ENCODE data around the gene LGALS9B.
"Not testable (repeated sequence)": the region's sequence is repeated elsewhere in the genome, so short reads cannot be mapped to it uniquely, and the experiment has no call there.

LGALS9B gene

GRCh38 chr17:20467447-20467846, at the start of gene LGALS9B:
Gene LGALS9B (minus strand): TSS chr17:20467539. CDS start chr17:20467470, 69 bp downstream.
- DNase-seq (ENCODE audit: low read depth in 4 of 4, low spot score in 1 of 4): not testable (repeated sequence)

- not testable (repeated sequence) for DNase-seq (ENCODE audit: low read depth in 4 of 4, low spot score in 1 of 4)
Observed at GRCh38 chr17:20516986-20517385, 49.6 kb upstream of the LGALS9B start.

- DNase-seq (ENCODE audit: low read depth in 4 of 4, low spot score in 1 of 4): not testable (repeated sequence)
Observed at GRCh38 chr17:20515099-20515498, 47.8 kb upstream of the LGALS9B start.

- DNase-seq (ENCODE audit: low read depth in 4 of 4, low spot score in 1 of 4): not testable (repeated sequence)
Observed at GRCh38 chr17:20513539-20513938, 46.2 kb upstream of the LGALS9B start.

DNA sequence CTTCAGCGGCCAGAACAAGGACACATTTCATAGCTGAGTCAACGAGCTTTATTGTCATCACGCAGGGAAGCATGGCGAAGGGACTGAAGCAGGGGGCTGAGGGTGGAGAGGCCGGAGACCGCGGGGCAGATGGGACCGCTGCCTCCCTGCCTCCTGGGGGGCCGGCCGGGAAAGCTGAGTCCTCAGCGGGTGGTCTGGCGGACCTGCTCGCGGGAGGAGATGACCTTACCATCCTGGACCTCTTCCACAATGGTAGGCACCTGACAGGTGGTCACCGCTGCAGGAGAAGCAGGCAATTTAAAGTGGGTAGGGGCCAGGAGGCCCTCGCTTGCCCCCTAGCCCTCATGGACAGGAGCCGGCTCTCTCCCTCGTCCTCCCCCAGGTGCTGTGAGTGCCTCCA, 45.0 kb upstream of the LGALS9B start:
- DNase-seq (ENCODE audit: low read depth in 4 of 4, low spot score in 1 of 4): not testable (repeated sequence)

DNA sequence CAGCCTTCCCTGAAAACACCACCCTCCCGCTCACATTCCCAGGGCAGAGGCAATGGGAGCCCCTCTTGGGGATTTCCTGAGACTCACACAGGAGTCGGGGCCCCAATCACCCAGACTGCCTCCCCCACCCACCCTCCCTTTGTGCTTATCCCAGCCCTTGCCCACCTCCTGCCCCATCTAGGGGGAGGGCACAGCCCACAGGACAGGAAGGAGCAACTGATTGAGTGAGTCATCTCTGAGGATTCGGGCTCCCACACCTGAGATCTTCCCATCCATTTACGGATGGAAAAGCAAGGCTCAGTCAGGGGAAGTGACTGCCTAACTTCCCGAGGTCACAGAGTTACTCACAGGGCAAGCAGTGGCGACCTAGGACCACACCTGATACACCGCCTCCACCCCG, 44.4 kb upstream of the LGALS9B start:
- not testable (repeated sequence) for DNase-seq (ENCODE audit: low read depth in 4 of 4, low spot score in 1 of 4)

GRCh38 chr17:20505333-20505732, 38.0 kb upstream of the LGALS9B start:
- DNase-seq (ENCODE audit: low read depth in 4 of 4, low spot score in 1 of 4): not testable (repeated sequence)

- DNase-seq (ENCODE audit: low read depth in 4 of 4, low spot score in 1 of 4): not testable (repeated sequence)
Observed at GRCh38 chr17:20504388-20505066, 37.2 kb upstream of the LGALS9B start.

GRCh38 chr17:20501896-20502295, 34.6 kb upstream of the LGALS9B start:
- DNase-seq (ENCODE audit: low read depth in 4 of 4, low spot score in 1 of 4): not testable (repeated sequence)

GRCh38 chr17:20500346-20500745, 33.0 kb upstream of the LGALS9B start:
- DNase-seq (ENCODE audit: low read depth in 4 of 4, low spot score in 1 of 4): not testable (repeated sequence)

- not testable (repeated sequence) for DNase-seq (ENCODE audit: low read depth in 4 of 4, low spot score in 1 of 4)
Observed at GRCh38 chr17:20495420-20495819, 28.1 kb upstream of the LGALS9B start.

DNA sequence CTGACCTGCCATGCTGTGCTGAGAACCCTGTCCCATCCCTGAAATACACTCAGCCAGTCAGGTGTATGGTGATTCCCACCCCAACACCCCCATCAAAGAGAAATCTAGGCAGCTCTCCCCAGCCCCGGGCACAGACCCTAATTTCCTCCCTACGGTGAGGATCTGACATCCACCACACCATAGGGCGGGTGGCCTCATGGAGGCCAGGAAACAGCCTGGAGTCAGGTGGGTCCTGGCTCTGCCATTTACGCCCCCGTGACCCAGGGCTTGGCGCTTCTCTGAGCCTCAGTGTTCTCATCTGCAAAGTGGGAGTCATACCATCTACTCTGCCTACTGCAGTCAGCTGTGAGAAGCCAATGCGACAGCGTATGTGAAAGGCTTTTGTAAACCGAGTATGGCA, 27.4 kb upstream of the LGALS9B start:
- not testable (repeated sequence) for DNase-seq (ENCODE audit: low read depth in 4 of 4, low spot score in 1 of 4)

- DNase-seq (ENCODE audit: low read depth in 4 of 4, low spot score in 1 of 4): not testable (repeated sequence)
Observed at GRCh38 chr17:20494147-20494546, 26.8 kb upstream of the LGALS9B start.

DNA sequence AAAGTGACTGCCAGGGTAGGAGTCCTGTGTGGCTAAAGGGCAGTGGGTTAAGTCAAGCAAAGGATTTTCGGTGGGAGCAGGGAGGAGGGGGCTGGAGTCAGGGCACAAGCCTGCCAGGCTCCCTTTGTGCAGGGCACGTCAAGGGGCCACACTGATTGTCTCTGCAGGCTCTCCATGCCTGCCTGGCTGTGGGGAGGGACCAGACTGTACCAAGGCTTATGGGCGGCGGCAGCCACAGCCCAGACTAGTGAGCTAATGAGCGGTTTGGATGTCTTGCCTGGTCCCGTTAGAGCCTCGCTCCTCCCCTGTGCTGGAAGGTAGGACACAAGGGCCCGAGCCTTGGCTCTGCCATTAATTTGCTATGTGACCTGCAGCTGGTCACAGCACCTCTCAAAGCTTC, 25.6 kb upstream of the LGALS9B start:
- not testable (repeated sequence) for DNase-seq (ENCODE audit: low read depth in 4 of 4, low spot score in 1 of 4)

DNA sequence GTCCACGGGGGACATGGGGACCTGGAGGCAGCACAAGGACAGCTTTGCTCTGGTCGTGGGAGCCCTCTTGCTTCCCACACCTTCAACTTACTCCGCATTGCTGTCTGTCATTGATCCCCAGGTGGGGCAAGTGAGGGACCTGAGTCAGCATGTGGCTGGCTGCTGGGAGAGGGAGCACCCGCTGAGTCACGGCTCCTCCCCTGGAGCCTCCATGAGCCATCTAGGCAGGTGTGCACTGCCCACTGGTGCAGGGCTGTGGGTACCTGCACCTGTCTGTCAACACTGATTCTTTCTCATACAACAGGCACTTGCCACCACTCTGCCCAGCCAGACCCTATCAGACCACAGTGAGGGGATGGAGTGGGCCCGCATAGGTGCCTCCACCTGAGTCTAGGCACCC, 24.8 kb upstream of the LGALS9B start:
- not testable (repeated sequence) for DNase-seq (ENCODE audit: low read depth in 4 of 4, low spot score in 1 of 4)

DNA sequence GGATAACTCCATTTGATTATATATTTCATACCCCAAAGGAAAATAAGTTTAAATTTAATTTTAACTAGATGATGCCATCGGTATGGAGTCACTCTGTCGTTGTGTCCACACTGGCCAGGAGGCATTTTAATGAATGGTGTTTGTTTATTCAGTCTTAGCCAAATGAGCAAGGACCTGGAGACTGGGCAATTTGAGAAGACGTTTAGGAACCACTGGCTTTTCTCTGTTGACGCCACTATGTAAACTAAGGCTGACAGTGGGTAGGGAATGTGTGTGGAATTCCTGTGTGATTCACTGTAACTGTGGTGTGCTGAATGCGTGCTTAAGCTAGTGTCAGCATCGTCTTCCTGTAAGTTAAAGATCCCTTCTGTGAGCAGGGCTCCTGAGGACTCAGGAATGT, 17.6 kb upstream of the LGALS9B start:
- DNase-seq (ENCODE audit: low read depth in 4 of 4, low spot score in 1 of 4): not testable (repeated sequence)

DNA sequence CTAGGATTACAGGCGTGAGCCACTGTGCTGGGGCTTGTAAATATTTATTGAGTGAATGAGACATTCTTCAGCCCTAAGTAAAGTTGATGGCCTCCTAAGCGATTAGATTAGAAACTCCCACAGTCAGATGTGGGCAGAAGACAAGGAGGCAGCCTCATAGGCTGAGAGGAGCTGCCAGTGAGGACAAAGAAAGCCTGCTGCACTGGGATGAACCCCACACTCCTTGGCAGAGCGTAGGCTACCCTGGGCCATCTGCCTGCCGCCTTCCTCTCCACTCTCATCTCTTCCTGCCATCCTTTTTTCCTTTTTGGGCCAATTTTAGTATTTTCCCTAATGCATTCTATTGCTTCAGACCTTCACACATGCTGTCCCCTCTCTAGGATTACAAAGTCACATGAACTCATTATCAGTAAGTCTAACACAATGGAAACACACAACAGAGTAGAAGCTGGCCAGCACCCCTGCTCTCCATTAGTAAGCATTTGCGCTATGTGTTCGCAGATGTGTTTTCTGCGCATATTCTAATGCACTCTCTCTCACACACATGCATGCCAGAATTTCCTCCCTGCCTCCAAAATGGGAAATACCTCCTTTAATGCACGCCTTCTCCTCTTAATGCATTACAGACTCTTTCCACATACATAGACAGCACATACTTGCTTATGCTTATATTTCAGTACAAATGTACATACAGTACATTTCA, 12.7 kb upstream of the LGALS9B start:
- DNase-seq (ENCODE audit: low read depth in 4 of 4, low spot score in 1 of 4): not testable (repeated sequence)

DNA sequence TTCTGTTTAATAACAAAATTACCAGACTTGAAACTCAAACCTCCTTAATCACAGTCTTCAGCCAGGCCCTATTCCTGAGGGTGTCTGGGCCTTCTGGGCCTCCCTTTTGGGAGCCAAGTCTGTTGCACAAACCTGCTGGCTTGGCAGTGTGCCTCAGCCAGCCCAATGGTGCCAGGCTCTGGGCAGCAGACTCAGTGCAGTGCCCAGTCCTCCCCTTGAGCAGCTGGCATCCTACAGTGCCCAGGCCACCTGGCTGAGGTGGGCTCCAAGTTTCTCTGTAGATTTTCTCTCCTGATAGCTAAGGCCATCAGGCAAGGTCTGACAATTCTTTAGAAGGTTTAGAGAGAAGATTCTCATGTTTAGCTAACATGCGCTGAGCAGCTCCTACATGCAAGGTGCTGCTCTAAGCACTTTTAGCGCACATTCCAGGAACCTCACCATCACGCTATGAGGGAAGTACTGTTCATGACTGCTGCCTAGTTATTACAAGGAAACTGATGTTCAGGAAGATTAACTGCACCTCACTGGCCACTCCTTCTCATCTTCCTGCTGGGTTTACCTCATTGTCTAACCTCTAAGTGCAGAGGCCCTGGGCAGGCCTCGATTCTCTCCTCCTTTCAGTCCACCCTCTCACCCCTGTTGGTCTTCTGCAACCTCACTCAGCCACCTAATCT, 10.2 kb upstream of the LGALS9B start:
- not testable (repeated sequence) for DNase-seq (ENCODE audit: low read depth in 4 of 4, low spot score in 1 of 4)

DNA sequence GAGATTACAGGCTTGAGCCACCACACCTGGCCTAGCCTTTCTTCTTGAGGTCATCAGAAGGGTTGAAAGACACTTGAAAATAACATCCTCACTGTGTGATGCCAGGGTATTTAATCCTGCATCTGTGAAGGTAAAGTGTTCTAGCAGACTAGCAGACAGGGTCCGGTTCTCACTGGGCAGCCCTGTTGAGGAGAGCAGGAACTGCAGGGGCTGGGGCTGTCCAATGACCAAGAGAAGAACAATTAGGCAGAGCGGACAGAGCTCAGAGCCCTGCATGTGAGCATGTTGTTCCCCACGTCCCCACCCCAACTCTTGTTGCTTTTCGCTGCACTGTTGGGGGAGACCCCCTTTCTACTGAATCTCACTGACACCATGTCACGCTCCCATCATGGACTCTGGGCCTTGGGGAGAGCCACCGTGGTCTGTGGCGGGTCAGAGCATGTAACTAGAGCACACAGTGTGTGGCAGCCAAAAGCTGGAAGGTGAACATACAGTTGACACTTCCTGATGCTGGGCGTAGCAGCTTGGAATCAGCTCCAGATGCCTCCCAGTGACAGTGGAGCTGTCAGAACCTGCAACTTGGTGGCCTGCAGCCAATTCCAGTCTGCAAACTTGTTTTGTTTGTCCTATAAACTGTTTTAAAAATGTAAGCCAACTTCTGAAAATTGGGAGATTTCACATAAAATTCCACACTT, 7.9 kb upstream of the LGALS9B start:
- not testable (repeated sequence) for DNase-seq (ENCODE audit: low read depth in 4 of 4, low spot score in 1 of 4)

DNA sequence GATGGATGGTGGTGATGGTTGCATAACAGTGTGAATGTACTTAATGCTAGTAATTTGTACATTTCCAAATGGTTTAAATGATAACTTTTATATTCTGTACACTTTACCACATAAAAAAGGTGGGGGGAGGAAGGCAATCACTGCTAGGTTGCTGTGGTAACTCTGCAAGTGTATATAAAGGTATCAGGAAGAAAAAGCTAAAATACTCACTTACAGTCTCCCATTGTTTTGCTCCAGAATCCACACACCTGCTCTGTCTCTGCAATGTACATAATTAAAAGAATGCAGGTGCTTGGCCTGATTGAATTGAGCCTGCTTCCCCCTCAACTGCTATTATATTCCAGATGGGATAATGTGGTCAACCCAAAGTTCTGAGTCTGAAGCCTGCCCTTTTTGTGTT, 6.7 kb upstream of the LGALS9B start:
- not testable (repeated sequence) for DNase-seq (ENCODE audit: low read depth in 4 of 4, low spot score in 1 of 4)

- DNase-seq (ENCODE audit: low read depth in 4 of 4, low spot score in 1 of 4): not testable (repeated sequence)
Observed at GRCh38 chr17:20469946-20470345, 2.6 kb upstream of the LGALS9B start.
